ENCODE data around the gene TVP23A.
A peak's percentile ranks its signal among the peaks of the same experiment; 100 is the strongest.

TVP23A gene

DNA sequence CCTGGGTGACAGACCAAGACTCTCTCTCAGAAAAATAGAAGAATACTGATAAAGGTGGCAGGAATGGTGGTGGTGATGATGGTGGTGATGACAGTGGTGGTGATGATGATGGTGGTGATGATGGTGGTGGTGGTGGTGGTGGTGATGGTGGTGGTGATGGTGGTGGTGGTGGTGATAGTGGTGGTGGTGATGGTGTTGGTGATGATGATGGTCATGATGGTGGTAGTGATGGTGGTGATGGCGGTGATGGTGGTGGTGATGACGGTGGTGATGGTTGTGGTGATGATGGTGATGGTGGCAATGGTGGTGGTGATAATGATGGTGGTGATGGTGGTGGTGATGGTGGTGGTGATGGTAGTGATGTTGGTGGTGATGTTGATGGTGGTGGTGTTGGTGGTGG lies 40.4 kb upstream of the TVP23A start (continued):
- TF ChIP-seq, protein P1, sequence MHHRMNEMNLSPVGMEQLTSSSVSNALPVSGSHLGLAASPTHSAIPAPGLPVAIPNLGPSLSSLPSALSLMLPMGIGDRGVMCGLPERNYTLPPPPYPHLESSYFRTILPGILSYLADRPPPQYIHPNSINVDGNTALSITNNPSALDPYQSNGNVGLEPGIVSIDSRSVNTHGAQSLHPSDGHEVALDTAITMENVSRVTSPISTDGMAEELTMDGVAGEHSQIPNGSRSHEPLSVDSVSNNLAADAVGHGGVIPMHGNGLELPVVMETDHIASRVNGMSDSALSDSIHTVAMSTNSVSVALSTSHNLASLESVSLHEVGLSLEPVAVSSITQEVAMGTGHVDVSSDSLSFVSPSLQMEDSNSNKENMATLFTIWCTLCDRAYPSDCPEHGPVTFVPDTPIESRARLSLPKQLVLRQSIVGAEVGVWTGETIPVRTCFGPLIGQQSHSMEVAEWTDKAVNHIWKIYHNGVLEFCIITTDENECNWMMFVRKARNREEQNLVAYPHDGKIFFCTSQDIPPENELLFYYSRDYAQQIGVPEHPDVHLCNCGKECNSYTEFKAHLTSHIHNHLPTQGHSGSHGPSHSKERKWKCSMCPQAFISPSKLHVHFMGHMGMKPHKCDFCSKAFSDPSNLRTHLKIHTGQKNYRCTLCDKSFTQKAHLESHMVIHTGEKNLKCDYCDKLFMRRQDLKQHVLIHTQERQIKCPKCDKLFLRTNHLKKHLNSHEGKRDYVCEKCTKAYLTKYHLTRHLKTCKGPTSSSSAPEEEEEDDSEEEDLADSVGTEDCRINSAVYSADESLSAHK (tag by site-specific recombination; IDR thresholded peaks at IDR 0.05): no peak
- TF ChIP-seq, protein P2, sequence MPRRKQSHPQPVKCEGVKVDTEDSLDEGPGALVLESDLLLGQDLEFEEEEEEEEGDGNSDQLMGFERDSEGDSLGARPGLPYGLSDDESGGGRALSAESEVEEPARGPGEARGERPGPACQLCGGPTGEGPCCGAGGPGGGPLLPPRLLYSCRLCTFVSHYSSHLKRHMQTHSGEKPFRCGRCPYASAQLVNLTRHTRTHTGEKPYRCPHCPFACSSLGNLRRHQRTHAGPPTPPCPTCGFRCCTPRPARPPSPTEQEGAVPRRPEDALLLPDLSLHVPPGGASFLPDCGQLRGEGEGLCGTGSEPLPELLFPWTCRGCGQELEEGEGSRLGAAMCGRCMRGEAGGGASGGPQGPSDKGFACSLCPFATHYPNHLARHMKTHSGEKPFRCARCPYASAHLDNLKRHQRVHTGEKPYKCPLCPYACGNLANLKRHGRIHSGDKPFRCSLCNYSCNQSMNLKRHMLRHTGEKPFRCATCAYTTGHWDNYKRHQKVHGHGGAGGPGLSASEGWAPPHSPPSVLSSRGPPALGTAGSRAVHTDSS (tag by site-specific recombination; IDR thresholded peaks at IDR 0.05): peak; percentile 69; the same call in 1 of the 2 replicates

DNA sequence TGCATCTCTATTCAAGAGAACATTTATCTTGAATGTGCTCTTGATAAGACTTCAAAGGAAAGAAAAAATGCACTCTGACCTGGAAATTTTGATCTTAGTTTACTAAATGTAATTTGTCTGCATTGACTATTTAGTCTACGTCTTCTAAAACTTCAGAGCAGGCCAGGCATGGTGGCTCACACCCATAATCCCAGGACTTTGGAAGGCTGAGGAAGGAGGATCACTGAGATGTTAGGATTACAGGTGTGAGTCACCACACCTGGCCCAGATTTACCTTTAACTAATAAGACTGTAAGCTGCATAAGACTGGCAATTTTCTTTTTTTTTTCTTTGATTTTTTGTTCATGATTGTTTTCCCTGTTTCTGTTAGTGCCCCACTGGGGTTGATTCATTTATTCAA lies 39.6 kb upstream of the TVP23A start:
- CTCF ChIA-PET: no interaction called here
- no peaks in the 10 kb centered on the region for H3K4me1 ChIP-seq (ENCODE audit: control insufficient read depth, insufficient read depth, low read length)
- POLR2A ChIA-PET: no interaction called here
- no peak overlapping the region for H3K4me3 ChIP-seq (ENCODE audit: low read depth, low read length)
- no peaks in the 10 kb centered on the region for H3K36me3 ChIP-seq (ENCODE audit: control insufficient read depth in 2 of 2, insufficient read depth in 1 of 2, low read length in 2 of 2)
- no peak overlapping the region for H3K27ac ChIP-seq (ENCODE audit: extremely low read depth, low read depth, low read length)
- no peaks in the 10 kb centered on the region for H3K9me3 ChIP-seq (ENCODE audit: control insufficient read depth, insufficient read depth, low read depth, low read length)
- TF ChIP-seq HOXA7 (CRISPR knock-in tag; IDR thresholded peaks at IDR 0.05; ENCODE audit: borderline replicate concordance): no peak

DNA sequence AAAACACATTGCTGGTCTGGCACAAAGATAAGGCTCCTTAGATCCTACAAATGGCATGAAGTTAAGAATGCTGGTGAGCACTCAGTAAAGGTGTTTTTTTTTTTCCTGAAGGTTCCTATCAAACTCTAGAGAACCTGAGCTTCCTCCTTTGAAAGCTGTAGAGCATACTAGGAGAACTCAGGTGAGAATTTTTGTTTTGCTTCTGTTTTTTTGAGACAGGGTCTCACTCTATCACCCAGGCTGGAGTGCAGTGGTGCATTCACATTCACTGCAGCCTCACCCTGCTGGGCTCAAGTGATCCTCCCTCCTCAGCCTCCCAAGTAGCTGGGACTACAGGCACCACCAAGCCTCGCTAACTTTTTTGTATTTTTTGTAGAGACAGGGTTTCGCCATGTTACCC lies 37.4 kb upstream of the TVP23A start:
- TF ChIP-seq, protein P3, sequence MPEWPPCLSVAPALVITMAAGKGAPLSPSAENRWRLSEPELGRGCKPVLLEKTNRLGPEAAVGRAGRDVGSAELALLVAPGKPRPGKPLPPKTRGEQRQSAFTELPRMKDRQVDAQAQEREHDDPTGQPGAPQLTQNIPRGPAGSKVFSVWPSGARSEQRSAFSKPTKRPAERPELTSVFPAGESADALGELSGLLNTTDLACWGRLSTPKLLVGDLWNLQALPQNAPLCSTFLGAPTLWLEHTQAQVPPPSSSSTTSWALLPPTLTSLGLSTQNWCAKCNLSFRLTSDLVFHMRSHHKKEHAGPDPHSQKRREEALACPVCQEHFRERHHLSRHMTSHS (tag by site-specific recombination; IDR thresholded peaks at IDR 0.05): no peak
- TF ChIP-seq ZNF239 (tag by site-specific recombination; IDR thresholded peaks at IDR 0.05) (no peak), ZNF175 (tag by site-specific recombination; IDR thresholded peaks at IDR 0.05) (no peak), YY1 (tag by site-specific recombination; IDR thresholded peaks at IDR 0.05) (no peak), TCF7L2 (IDR thresholded peaks at IDR 0.05; ENCODE audit: borderline replicate concordance, low read depth, low read length) (no peak), REPIN1 (tag by site-specific recombination; IDR thresholded peaks at IDR 0.05; ENCODE audit: low read depth) (no peak), ZNF202 (tag by site-specific recombination; IDR thresholded peaks at IDR 0.05; ENCODE audit: borderline replicate concordance) (no peak), ZNF138 (tag by site-specific recombination; IDR thresholded peaks at IDR 0.05; ENCODE audit: borderline replicate concordance) (no peak), SCRT2 (tag by site-specific recombination; IDR thresholded peaks at IDR 0.05) (no peak), FEZF1 (tag by site-specific recombination; IDR thresholded peaks at IDR 0.05) (no peak), ZNF76 (tag by site-specific recombination; IDR thresholded peaks at IDR 0.05; ENCODE audit: borderline replicate concordance, low read depth) (no peak), ZNF302 (tag by site-specific recombination; IDR thresholded peaks at IDR 0.05; ENCODE audit: low read depth) (no peak)
- TF ChIP-seq, protein P4, sequence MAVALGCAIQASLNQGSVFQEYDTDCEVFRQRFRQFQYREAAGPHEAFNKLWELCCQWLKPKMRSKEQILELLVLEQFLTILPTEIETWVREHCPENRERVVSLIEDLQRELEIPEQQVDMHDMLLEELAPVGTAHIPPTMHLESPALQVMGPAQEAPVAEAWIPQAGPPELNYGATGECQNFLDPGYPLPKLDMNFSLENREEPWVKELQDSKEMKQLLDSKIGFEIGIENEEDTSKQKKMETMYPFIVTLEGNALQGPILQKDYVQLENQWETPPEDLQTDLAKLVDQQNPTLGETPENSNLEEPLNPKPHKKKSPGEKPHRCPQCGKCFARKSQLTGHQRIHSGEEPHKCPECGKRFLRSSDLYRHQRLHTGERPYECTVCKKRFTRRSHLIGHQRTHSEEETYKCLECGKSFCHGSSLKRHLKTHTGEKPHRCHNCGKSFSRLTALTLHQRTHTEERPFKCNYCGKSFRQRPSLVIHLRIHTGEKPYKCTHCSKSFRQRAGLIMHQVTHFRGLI (tag by site-specific recombination; IDR thresholded peaks at IDR 0.05): no peak
- no peak overlapping the region for H3K27ac ChIP-seq (ENCODE audit: extremely low read depth, low read depth, low read length)
- no peaks in the 10 kb centered on the region for H3K36me3 ChIP-seq (ENCODE audit: control insufficient read depth in 2 of 2, insufficient read depth in 1 of 2, low read length in 2 of 2)
- H3K9me3 ChIP-seq (ENCODE audit: control insufficient read depth, insufficient read depth, low read depth, low read length): no peaks in the 10 kb centered on the region
- H3K4me1 ChIP-seq (ENCODE audit: control insufficient read depth, insufficient read depth, low read length): no peaks in the 10 kb centered on the region
- H3K4me3 ChIP-seq (ENCODE audit: low read depth, low read length): no peak overlapping the region
- POLR2A ChIA-PET: no interaction called here
- CTCF ChIA-PET: no interaction called here

All from HEK293 (cell line).